Measurements from ENCODE around the gene VDAC1. TPM values are rescaled to one million over a fixed set of nuclear protein-coding genes. Genes with fewer than 3 reads are reported as not detected.
"Not testable (repeated sequence)": the region's sequence is repeated elsewhere in the genome, so short reads cannot be mapped to it uniquely, and the experiment has no call there.

Gene VDAC1
- total RNA-seq, 2 donors from 2014 or later: 202 to 226 TPM

- peaks cover 3% of the 10 kb centered on the region for H3K9me3 Mint-ChIP-seq
- WGBS, 2 experiments (ENCODE audit: insufficient coverage in 1 of 2, insufficient read length in 1 of 2): 97 to 100% methylated on average over 4 to 11 of the region's 11 CpGs
These were observed 45.1 kb downstream of the VDAC1 start for GRCh38 chr5:133959643-133960042.

GRCh38 chr5:133957591-133957990 is 47.2 kb downstream of the VDAC1 start:
- Histone ChIP-seq H3K9ac (ENCODE audit: extremely low read depth, low read length, poor library complexity, severe bottlenecking) (no peak overlapping the region), H3K4me3 (ENCODE audit: low read length) (no peak overlapping the region), H3K4me1 (ENCODE audit: control insufficient read depth, insufficient read depth, low read length) (no peaks in the 10 kb centered on the region), H3K36me3 (ENCODE audit: control insufficient read depth, insufficient read depth, low read length) (peaks cover 52% of the 10 kb centered on the region), H3K27ac (ENCODE audit: low read depth, low read length) (no peak overlapping the region), H3K9me3 (ENCODE audit: control insufficient read depth, low read length) (no peaks in the 10 kb centered on the region), H3K27me3 (ENCODE audit: control insufficient read depth, insufficient read depth, low read length, poor library complexity, severe bottlenecking) (no peaks in the 10 kb centered on the region)
- Mint-ChIP-seq H3K4me3 (no peak overlapping the region), H3K36me3 (ENCODE audit: low read depth) (peaks cover 36% of the 10 kb centered on the region), H3K27ac (no peak overlapping the region), H3K27me3 (ENCODE audit: insufficient read depth) (no peaks in the 10 kb centered on the region), H3K9me3 (no peaks in the 10 kb centered on the region), H3K4me1 (no peaks in the 10 kb centered on the region)
- TF ChIP-seq CTCF (conservative IDR thresholded peaks at IDR 0.05): no peak
- no peak for DNase-seq
- 93 to 100% methylated on average over 1 of the region's 1 CpG for WGBS, 2 experiments (ENCODE audit: insufficient coverage in 1 of 2, insufficient read length in 1 of 2)

More at GRCh38 chr5:133959643-133960042, 45.1 kb downstream of the VDAC1 start:
- peak overlapping the region; percentile 18 for H3K27ac Mint-ChIP-seq
- peaks cover 38% of the 10 kb centered on the region for H3K36me3 Mint-ChIP-seq (ENCODE audit: low read depth)
- no peaks in the 10 kb centered on the region for H3K4me1 Mint-ChIP-seq
- H3K9me3 ChIP-seq (ENCODE audit: control insufficient read depth, low read length): peaks cover 9% of the 10 kb centered on the region
- H3K27me3 ChIP-seq (ENCODE audit: control insufficient read depth, insufficient read depth, low read length, poor library complexity, severe bottlenecking): no peaks in the 10 kb centered on the region
- H3K27ac ChIP-seq (ENCODE audit: low read depth, low read length): no peak overlapping the region
- no peak for TF ChIP-seq CTCF (conservative IDR thresholded peaks at IDR 0.05)
- H3K36me3 ChIP-seq (ENCODE audit: control insufficient read depth, insufficient read depth, low read length): peaks cover 52% of the 10 kb centered on the region
- no peak for DNase-seq
- no peaks in the 10 kb centered on the region for H3K4me1 ChIP-seq (ENCODE audit: control insufficient read depth, insufficient read depth, low read length)
- H3K9ac ChIP-seq (ENCODE audit: extremely low read depth, low read length, poor library complexity, severe bottlenecking): no peak overlapping the region
- H3K4me3 ChIP-seq (ENCODE audit: low read length): no peak overlapping the region
- no peaks in the 10 kb centered on the region for H3K27me3 Mint-ChIP-seq (ENCODE audit: insufficient read depth)
- H3K4me3 Mint-ChIP-seq: no peak overlapping the region

- no peak overlapping the region for H3K27ac Mint-ChIP-seq
- H3K27me3 ChIP-seq (ENCODE audit: control insufficient read depth, insufficient read depth, low read length, poor library complexity, severe bottlenecking): no peaks in the 10 kb centered on the region
- H3K27me3 Mint-ChIP-seq (ENCODE audit: insufficient read depth): no peaks in the 10 kb centered on the region
- no peak for DNase-seq
- H3K4me1 ChIP-seq (ENCODE audit: control insufficient read depth, insufficient read depth, low read length): no peaks in the 10 kb centered on the region
- peaks cover 52% of the 10 kb centered on the region for H3K36me3 ChIP-seq (ENCODE audit: control insufficient read depth, insufficient read depth, low read length)
- H3K36me3 Mint-ChIP-seq (ENCODE audit: low read depth): peaks cover 36% of the 10 kb centered on the region
- no peak overlapping the region for H3K9ac ChIP-seq (ENCODE audit: extremely low read depth, low read length, poor library complexity, severe bottlenecking)
- TF ChIP-seq CTCF (conservative IDR thresholded peaks at IDR 0.05): no peak
- H3K4me3 ChIP-seq (ENCODE audit: low read length): no peak overlapping the region
- H3K4me1 Mint-ChIP-seq: no peaks in the 10 kb centered on the region
- no peak overlapping the region for H3K27ac ChIP-seq (ENCODE audit: low read depth, low read length)
- H3K9me3 Mint-ChIP-seq: no peaks in the 10 kb centered on the region
- H3K4me3 Mint-ChIP-seq: no peak overlapping the region
- WGBS, 2 experiments (ENCODE audit: insufficient coverage in 1 of 2, insufficient read length in 1 of 2): 90% methylated on average over 4 of the region's 4 CpGs; no CpG with 5 or more reads in 1 of the 2 experiments
- no peaks in the 10 kb centered on the region for H3K9me3 ChIP-seq (ENCODE audit: control insufficient read depth, low read length)
These were observed 47.7 kb downstream of the VDAC1 start for GRCh38 chr5:133957080-133957479.

- not testable (repeated sequence) for H3K4me1 ChIP-seq (ENCODE audit: control insufficient read depth, insufficient read depth, low read length); H3K9me3 Mint-ChIP-seq; H3K27me3 ChIP-seq (ENCODE audit: control insufficient read depth, insufficient read depth, low read length, poor library complexity, severe bottlenecking); H3K4me3 ChIP-seq (ENCODE audit: low read length); H3K27ac ChIP-seq (ENCODE audit: low read depth, low read length); DNase-seq; H3K27me3 Mint-ChIP-seq (ENCODE audit: insufficient read depth); H3K9me3 ChIP-seq (ENCODE audit: control insufficient read depth, low read length); H3K9ac ChIP-seq (ENCODE audit: extremely low read depth, low read length, poor library complexity, severe bottlenecking); H3K4me1 Mint-ChIP-seq; H3K4me3 Mint-ChIP-seq; H3K27ac Mint-ChIP-seq
- WGBS, 2 experiments (ENCODE audit: insufficient coverage in 1 of 2, insufficient read length in 1 of 2): 100% methylated on average over 1 of the region's 1 CpG; no CpG with 5 or more reads in 1 of the 2 experiments
- peaks cover 52% of the 10 kb centered on the region for H3K36me3 ChIP-seq (ENCODE audit: control insufficient read depth, insufficient read depth, low read length)
- H3K36me3 Mint-ChIP-seq (ENCODE audit: low read depth): peaks cover 36% of the 10 kb centered on the region
These were observed 48.6 kb downstream of the VDAC1 start for GRCh38 chr5:133956196-133956595.
